Stimulated activated CD4-positive, alpha-beta T cell treated with anti-CD3 and anti-CD28 coated beads, Interleukin-15, amount 100 ng/mL, for 24 hours (primary cell): ENCODE data around the gene RAI1.
"Not testable (repeated sequence)": the region's sequence is repeated elsewhere in the genome, so short reads cannot be mapped to it uniquely, and the experiment has no call there.

Source experiments
- DNase-seq: peaks from one replicate; pipeline ENCODE4 v3.0.0-alpha.2; 2020

The RAI1 gene

GRCh38 chr17:17682737-17683680, 1.8 kb downstream of the RAI1 start:
- DNase-seq: peak; percentile 82

- no peak for DNase-seq
These were observed 2.6 kb downstream of the RAI1 start for GRCh38 chr17:17683710-17684365.

DNA sequence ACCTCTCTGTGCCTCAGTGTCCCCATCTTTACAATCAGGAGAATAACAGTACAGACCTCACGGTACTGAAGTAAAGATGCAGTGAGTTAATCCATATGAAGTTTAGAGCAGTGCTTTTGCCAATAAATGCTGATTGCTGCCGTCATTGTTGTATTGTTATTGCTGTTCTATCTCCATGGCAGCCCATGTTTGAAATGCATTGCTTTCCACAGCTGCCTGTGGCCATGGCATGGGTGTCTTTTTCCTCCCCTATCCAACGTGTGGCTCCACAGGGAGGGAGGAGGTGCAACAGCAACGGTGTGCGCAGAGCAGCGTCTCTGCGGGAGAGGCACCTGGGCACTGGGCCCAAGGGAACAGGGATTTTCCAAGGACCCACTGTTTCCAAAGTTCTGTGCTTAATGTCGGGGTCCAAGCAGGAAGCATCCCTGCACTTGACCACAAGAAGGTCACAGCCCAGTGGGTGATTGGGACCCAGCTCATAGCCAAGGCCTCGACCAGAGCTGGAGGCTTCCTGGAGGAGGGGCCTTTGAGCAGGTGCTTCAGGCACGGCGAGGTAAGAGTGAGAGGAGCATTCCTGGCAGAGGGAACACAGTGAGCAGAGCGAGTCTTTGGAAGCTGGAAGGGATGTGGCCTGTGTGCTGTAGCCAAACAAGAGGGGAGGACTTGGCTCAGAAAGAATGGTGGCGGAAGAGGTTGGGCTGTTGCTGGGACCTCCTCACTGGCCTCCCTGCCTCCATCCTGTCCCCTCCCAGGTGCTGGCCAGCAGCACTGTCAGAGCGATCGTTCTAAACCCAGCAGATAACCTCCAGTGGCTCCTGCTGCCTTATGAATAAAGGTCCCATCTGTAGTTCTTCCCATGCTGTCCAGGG, 3.9 kb downstream of the RAI1 start:
- DNase-seq: no peak

DNA sequence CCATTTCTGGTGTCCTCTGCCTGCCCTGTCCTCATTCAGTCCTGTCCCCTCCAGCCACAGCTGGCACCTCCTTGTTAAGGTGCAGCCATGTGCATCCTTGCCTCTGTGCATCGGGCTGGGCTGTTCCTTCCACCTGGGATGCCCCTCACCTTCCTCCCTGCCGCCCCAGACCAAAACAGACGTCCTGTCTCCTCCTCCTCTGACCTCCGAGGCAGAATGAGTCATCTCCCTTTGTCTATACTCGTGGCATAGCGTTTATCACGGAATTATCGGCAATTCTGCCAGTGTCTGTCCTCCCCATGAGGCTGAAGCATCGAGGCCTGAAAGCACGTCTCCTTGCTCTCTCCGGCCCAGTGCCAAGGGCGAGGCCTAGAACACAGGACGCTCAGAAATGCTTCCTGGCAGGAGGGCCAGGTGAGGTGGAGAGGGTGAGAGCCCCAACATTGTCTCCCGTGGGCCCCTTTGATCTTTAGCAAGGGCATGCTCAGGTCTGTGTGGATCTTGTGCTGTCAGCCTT, 4.6 kb downstream of the RAI1 start:
- DNase-seq: no peak

DNA sequence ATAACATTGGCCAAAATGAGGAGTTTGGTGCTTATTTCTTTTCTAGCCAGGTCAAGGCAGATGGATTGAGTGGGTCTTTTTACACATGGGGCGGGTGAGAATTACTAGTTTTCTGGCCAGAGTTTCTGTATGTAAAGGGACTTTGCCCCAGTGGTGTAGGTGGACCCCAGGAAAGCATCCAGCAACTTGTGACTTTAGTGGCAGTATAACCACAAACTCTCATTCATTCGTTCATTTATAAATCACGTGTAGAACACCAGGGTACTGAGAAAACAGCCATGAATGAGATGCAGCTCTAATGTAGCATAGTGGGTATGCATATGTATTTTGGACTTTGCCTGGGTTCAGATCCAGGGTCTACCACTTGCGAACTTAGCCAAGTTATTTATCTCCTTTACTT, 8.1 kb downstream of the RAI1 start:
- DNase-seq: no peak

GRCh38 chr17:17690233-17690632, 9.0 kb downstream of the RAI1 start:
- not testable (repeated sequence) for DNase-seq

DNA sequence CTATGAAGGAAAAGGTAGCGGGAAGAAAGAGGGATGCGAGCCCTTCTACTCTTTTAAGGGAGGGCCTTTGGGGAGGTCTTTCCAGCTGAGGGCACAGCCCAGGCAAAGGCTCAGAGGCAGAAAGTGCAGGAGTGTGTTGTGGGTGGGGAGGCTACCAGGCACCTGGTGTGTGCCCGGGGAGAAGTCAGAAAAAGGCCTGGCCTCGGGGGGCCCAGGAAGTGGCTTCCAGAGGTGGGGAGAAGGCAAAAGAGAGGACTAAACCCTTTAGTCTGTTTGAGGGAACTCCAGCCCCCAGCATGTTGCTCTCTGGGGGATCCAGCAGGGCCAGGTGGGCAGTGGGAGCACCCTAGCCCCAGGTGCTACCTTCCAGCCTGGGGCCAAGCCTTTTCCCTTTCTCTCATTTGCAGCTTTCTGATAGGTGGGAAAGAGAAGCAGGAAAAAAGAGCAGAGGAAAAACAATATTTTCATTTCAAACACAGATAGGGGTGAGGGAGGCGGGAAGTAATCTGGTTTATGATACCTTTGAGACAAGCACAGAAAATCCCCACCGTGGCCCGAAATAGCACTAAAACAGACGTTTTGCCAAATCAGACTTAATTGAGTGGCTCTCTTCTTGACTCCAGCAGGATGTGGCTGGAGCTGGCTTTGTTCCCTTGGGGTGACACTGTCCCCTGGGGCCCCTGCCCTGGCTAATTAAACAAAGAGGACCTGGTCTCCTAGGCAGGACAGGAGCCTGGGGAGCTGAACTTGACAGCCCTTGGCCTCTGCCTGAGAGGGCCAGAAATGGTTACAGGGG, 10.4 kb downstream of the RAI1 start:
- DNase-seq: no peak

DNA sequence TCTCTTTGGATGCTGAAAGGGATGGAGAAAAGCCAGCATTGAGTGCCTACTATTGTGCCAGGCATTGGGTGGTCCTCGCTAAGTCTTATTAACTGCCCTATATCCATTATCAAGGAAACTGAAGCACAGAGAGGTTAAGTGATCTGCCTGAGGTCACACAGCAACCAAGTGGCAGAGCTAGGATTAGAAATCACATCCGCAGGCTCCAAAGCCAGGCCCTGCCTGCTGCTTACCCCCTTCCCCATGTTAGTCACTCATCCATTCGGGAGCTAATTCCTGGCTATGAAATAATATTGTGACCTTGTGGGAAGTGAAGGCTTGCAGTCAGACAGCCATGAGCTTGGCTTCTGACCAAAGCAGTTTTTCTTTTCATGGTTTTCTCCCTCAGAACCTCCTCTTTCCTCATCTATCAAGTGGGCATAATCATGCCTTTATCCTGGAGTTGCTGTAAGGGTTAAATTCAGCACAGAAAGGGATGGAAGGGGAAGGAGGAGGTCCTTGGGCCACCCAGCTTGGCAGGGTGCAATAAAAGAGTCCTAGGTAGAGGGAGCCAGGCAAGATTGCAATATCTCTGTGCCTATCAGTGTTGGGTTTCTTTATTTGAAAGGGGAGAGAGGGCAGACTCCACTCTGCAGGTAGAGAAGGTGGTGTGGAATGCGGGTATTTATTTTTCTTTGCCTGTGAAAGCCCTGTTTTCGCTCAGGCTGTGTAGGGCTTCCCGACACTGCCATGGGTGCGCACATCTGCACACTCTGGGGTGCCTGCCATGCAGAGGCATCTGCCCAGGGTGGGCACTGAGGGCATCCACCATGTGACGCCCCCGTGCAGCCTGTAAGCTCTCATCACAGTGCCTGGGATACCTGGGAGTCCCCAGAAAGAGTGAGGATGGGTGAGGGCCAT, 11.3 kb downstream of the RAI1 start:
- DNase-seq: no peak

DNA sequence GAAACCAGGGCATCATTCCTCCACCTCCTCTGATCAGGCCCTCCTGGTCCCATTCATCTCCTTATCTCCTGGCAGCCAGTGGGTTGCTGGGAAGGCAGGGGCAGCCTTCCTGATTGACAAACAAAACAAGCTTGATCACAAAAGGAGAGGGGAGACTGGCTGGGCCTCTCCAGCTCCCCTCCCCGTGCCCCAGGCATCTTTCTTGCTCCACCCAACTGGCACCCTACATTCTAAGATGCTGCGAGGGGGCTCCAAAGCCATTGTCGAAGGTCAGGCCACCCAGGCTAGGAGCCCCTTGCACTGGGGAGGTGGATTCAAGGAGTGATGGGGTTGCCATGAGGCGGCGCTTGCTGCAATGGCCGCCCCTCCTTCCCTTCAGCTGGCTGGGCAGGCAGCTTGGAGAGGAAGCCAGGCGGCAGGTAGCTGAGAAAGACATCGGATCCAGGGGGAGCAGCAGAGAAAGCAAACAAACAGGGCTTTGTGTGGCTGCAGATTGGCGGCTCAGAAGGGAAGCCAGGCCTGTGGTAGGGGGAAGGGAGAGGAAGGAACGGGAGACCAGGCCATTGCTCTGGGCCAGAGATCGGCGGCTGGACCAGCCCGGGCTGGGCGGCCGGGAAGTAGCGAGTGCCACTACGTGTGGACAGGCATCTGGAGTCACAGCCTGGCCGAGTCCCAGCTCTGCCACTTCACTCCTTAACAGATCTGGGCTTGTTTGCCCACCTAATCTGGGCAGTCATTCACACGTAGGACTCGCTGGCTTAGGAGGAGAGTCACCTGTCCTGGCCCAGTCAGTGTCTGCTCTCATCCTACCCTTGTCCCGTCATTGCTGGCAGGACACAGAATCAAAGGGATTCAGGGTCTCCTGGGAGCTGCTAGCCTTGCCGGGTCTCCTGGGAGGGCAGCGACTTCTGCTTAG, 12.3 kb downstream of the RAI1 start:
- no peak for DNase-seq

DNA sequence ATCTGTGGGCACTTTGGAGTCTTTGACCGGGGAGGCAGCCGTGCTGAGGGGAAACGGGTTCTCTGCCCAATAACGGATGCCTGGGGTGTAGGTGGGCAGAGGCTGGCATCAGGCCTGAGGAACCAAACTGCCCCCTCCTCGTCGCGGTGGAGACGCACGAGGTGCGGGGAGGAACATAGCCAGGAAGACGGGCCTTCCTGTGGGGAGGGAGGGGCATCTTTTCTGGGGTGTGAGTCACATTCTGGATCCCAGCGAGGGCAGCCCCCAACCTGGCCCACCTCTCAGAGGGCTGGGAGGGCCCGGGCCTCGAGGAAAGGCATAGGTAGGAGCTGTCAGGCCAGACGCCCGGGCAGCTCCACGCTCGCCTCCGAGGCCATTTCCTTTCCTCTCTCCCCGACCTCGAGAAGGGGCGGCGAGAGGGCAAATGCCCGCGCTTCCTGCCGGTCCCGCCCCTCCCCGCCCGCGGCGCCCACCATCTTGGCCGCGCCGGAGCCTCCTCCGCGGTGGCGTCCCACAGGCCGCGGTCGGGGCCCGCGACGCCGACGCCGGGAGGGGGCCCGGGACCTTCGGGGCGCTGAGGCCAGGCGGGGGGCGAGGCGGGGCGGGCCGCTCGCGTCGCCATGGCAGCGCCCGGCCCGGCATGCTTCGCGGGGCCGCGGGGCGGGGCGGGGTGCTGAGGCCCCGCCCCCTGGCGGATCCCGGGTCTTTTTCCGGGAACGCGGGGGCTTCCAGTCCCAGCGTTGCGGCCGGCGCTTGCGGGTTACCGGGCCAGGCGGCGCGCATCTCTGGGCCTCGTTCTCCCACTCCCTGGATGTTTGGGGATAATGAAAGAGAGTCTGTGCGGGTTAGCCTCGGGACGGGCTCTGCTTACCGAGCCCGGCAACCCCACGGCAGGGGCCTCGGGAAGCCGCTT, 13.2 kb downstream of the RAI1 start:
- peak; percentile 74 for DNase-seq

- DNase-seq: peak; percentile 40
These were observed 14.8 kb downstream of the RAI1 start for GRCh38 chr17:17696085-17696484.

- no peak for DNase-seq
These were observed 15.8 kb downstream of the RAI1 start for GRCh38 chr17:17696882-17697633.

DNA sequence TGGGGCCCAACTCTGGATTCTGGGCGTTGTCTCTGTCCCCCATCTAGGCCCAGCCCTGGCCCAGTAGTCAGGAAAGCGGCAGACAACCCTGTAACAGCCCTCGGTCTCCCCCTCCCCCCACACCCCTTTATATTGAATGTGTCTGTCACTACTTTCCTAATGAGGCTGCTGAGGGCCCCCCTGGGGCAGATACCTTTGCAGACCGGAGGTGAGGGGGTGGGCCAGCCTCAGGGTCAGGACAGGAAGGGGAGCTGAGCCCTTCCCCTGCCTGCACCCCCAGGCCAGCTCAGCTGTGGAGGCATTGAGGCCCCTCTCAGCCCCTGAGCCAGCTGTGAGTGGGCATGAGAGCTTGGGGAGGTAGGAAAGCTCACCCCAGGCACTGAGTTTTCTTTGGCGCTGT, 17.1 kb downstream of the RAI1 start:
- no peak for DNase-seq

GRCh38 chr17:17698869-17699351, 17.7 kb downstream of the RAI1 start:
- no peak for DNase-seq

DNA sequence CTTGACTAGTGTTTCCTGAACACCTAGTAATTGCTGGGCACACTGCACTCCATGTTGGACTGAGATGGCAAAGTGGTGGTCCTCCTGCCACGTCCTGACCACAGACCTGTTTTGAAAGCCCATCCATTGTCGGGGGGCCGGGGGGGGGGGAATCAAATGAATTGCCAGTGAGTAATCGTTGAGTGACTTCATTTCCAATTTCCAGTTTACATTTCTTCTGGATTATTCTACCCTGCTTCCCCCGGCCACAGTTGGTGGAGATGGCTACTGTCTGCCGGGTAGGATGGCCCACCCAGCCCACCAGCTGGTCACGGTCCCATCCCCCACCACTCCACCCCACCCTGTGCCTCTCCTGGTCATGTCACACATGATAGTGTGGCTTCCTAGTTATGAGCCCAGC, 18.2 kb downstream of the RAI1 start:
- no peak for DNase-seq

DNA sequence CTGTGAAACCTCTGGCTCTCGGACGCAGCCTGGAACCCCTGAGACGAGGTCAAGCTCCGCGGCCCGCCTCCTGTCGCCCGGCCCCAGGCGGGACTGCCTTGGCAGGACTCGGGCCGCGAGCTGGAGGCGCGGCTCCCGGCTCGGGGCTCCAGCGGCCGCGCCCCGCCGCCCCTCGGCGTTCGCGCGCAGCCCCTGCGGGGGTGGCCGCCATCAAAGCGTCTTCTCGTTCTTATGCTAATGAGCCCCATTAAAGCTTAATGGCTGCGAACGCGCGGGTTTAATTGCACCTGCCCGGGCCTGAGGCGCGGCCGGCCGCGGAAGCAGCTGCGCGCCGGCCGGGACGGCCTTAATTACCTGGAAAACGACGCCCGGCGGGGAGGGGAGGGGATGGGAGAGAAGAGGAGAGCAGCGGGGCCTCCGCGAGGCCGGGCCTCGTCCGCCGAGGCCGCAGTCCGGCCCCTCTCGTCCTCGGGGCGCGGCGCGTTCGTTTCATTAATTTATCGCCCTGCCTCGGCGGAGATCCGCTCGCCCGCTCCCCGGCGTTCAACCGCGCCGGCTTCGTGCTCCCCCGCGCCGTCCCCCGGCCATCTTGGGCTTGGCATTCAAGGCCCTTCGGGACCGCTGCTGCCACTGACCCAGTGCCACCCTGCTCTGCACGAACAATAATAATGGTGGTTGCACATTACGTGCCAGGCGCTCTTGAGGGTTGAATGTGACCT, 19.2 kb downstream of the RAI1 start:
- DNase-seq: no peak

GRCh38 chr17:17701112-17701511, 19.9 kb downstream of the RAI1 start:
- no peak for DNase-seq
